ENCODE measurements around the gene GNG4. TPM values are rescaled to one million over a fixed set of nuclear protein-coding genes. Genes with fewer than 3 reads are reported as not detected.
A peak's percentile ranks its signal among the peaks of the same experiment; 100 is the strongest.
"Not testable (repeated sequence)": the region's sequence is repeated elsewhere in the genome, so short reads cannot be mapped to it uniquely, and the experiment has no call there.

GNG4 gene
- total RNA-seq, 1 experiment from 2014 or later, result 3.5 TPM

GRCh38 chr1:235599536-235599935 lies 50.0 kb downstream of the GNG4 start:
- Mint-ChIP-seq H3K4me1 (ENCODE audit: low read depth, unreplicated experiment) (no peaks in the 10 kb centered on the region), H3K36me3 (ENCODE audit: insufficient read depth, unreplicated experiment) (no peaks in the 10 kb centered on the region), H3K27ac (ENCODE audit: unreplicated experiment) (no peak overlapping the region), H3K27me3 (ENCODE audit: insufficient read depth, unreplicated experiment) (no peaks in the 10 kb centered on the region), H3K9me3 (ENCODE audit: unreplicated experiment) (no peaks in the 10 kb centered on the region), H3K4me3 (ENCODE audit: unreplicated experiment) (no peak overlapping the region)
- no peaks in the 10 kb centered on the region for H3K36me3 ChIP-seq (ENCODE audit: control insufficient read depth, insufficient read depth, low read length)
- intact Hi-C loops (cut with micrococcal nuclease; ENCODE audit: unreplicated experiment), result no loop called here
- H3K4me3 ChIP-seq (ENCODE audit: low read depth, low read length), result no peak overlapping the region
- ChIA-PET CTCF (interaction anchor here (0.5 to 2.4 kb wide), 4 partner anchors 8 to 1408 kb away, joined by 3 to 11 read pairs (median 3); no protein-coding TSS in a partner anchor), POLR2A (no interaction called here)
- H3K9me3 ChIP-seq, result no peaks in the 10 kb centered on the region
- H3K27me3 ChIP-seq (replicated peaks; ENCODE audit: control insufficient read depth, insufficient read depth, low read length), result no peaks in the 10 kb centered on the region
- no peak for DNase-seq
- TF ChIP-seq CTCF (IDR thresholded peaks at IDR 0.05; ENCODE audit: insufficient read depth in 1 of 2, low read depth in 1 of 2, low read length in 1 of 2, severe bottlenecking in 1 of 2, unreplicated experiment in 1 of 2), result no peak
- H3K4me1 ChIP-seq, result no peaks in the 10 kb centered on the region
- no TSS peak for BruUV-seq (replicated peaks)

- Histone ChIP-seq H3K4me3 (ENCODE audit: low read depth, low read length) (no peak overlapping the region), H3K9me3 (no peaks in the 10 kb centered on the region), H3K27me3 (replicated peaks; ENCODE audit: control insufficient read depth, insufficient read depth, low read length) (no peaks in the 10 kb centered on the region), H3K36me3 (ENCODE audit: control insufficient read depth, insufficient read depth, low read length) (no peaks in the 10 kb centered on the region), H3K4me1 (no peaks in the 10 kb centered on the region)
- H3K4me3 Mint-ChIP-seq (ENCODE audit: unreplicated experiment), result no peak overlapping the region
- H3K36me3 Mint-ChIP-seq (ENCODE audit: insufficient read depth, unreplicated experiment), result no peaks in the 10 kb centered on the region
- BruUV-seq (replicated peaks), result no TSS peak
- intact Hi-C loops (cut with micrococcal nuclease; ENCODE audit: unreplicated experiment), result loop anchor here (1.0 kb wide), 2 partner anchors 133 to 185 kb away; no protein-coding TSS in a partner anchor
- CTCF ChIA-PET, result interaction anchor here (0.6 to 2.4 kb wide), 6 partner anchors 10 to 245 kb away, joined by 3 to 11 read pairs (median 3); no protein-coding TSS in a partner anchor
- POLR2A ChIA-PET, result no interaction called here
- H3K9me3 Mint-ChIP-seq (ENCODE audit: unreplicated experiment), result no peaks in the 10 kb centered on the region
- peak; percentile 54 to 60 for TF ChIP-seq CTCF (IDR thresholded peaks at IDR 0.05; ENCODE audit: insufficient read depth in 1 of 2, low read depth in 1 of 2, low read length in 1 of 2, severe bottlenecking in 1 of 2, unreplicated experiment in 1 of 2)
- DNase-seq, result peak in 1 of 2 experiments; percentile 27
- no peaks in the 10 kb centered on the region for H3K27me3 Mint-ChIP-seq (ENCODE audit: insufficient read depth, unreplicated experiment)
- H3K4me1 Mint-ChIP-seq (ENCODE audit: low read depth, unreplicated experiment), result no peaks in the 10 kb centered on the region
- no peak overlapping the region for H3K27ac Mint-ChIP-seq (ENCODE audit: unreplicated experiment)
These were observed 51.6 kb downstream of the GNG4 start for GRCh38 chr1:235597867-235598553.

GRCh38 chr1:235595079-235595478 lies 54.5 kb downstream of the GNG4 start:
- Mint-ChIP-seq H3K36me3 (ENCODE audit: insufficient read depth, unreplicated experiment) (no peaks in the 10 kb centered on the region), H3K4me1 (ENCODE audit: low read depth, unreplicated experiment) (no peaks in the 10 kb centered on the region), H3K27ac (ENCODE audit: unreplicated experiment) (no peak overlapping the region), H3K27me3 (ENCODE audit: insufficient read depth, unreplicated experiment) (no peaks in the 10 kb centered on the region), H3K4me3 (ENCODE audit: unreplicated experiment) (no peak overlapping the region), H3K9me3 (ENCODE audit: unreplicated experiment) (peaks cover 8% of the 10 kb centered on the region)
- TF ChIP-seq CTCF (IDR thresholded peaks at IDR 0.05; ENCODE audit: insufficient read depth in 1 of 2, low read depth in 1 of 2, low read length in 1 of 2, severe bottlenecking in 1 of 2, unreplicated experiment in 1 of 2), result no peak
- ChIA-PET CTCF (no interaction called here), POLR2A (no interaction called here)
- Histone ChIP-seq H3K36me3 (ENCODE audit: control insufficient read depth, insufficient read depth, low read length) (no peaks in the 10 kb centered on the region), H3K27me3 (replicated peaks; ENCODE audit: control insufficient read depth, insufficient read depth, low read length) (no peaks in the 10 kb centered on the region), H3K4me1 (no peaks in the 10 kb centered on the region), H3K4me3 (ENCODE audit: low read depth, low read length) (no peak overlapping the region), H3K9me3 (no peaks in the 10 kb centered on the region; the same call in 1 of the 2 replicates)
- no peak for DNase-seq
- no TSS peak for BruUV-seq (replicated peaks)
- intact Hi-C loops (cut with micrococcal nuclease; ENCODE audit: unreplicated experiment), result no loop called here

GRCh38 chr1:235594281-235594895 lies 55.2 kb downstream of the GNG4 start:
- H3K27me3 Mint-ChIP-seq (ENCODE audit: insufficient read depth, unreplicated experiment); H3K36me3 ChIP-seq (ENCODE audit: control insufficient read depth, insufficient read depth, low read length); POLR2A ChIA-PET; BruUV-seq (replicated peaks); H3K9me3 ChIP-seq; H3K36me3 Mint-ChIP-seq (ENCODE audit: insufficient read depth, unreplicated experiment); intact Hi-C loops (cut with micrococcal nuclease; ENCODE audit: unreplicated experiment); H3K27ac Mint-ChIP-seq (ENCODE audit: unreplicated experiment); CTCF ChIA-PET; H3K4me1 ChIP-seq; DNase-seq; H3K4me3 ChIP-seq (ENCODE audit: low read depth, low read length); H3K4me1 Mint-ChIP-seq (ENCODE audit: low read depth, unreplicated experiment); H3K4me3 Mint-ChIP-seq (ENCODE audit: unreplicated experiment); H3K27me3 ChIP-seq (replicated peaks; ENCODE audit: control insufficient read depth, insufficient read depth, low read length): not testable (repeated sequence)
- H3K9me3 Mint-ChIP-seq (ENCODE audit: unreplicated experiment), result peaks cover 14% of the 10 kb centered on the region
